NCI-H2029 treated with DMSO at 0.1 percent for 48 hours (cell line): Measurements from ENCODE around the gene CLN5.
"Not testable (repeated sequence)": the region's sequence is repeated elsewhere in the genome, so short reads cannot be mapped to it uniquely, and the experiment has no call there.

ENCODE experiments used
- DNase-seq: peaks from one replicate; lab custom pipeline; 2025; lab: John Stamatoyannopoulos, UW

CLN5 gene

DNA sequence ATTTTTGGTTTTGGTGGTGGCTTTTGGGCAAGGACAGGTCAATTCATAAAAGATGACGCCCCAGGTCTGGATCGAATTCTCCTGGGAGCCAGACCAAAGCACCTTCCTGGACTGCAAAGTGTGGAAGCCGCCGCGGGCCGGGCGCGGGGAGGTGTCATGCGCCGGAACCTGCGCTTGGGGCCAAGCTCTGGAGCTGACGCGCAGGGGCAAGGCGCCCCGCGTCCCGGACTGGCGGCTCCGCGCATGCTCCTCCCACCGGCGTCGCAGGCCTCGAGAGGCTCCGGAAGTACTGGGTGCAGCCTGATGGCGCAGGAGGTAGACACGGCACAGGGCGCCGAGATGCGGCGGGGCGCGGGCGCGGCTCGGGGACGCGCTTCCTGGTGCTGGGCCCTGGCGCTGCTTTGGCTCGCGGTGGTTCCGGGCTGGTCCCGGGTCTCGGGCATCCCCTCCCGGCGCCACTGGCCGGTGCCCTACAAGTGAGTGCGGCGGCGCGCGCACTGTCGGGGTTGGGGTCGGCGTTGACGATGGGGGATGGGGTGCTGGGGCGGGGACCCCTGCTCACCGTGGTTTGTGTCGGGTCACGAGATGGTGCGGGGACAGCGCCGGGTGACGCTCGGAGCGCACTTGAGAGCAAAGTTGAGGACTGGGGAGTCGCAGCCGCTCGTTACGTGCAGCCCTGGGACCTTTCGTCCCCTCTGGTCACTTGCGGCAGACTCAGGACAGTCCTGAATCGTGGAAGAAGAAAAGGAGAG lies at the start of gene CLN5:
CLN5 (plus strand) TSS at position 286 of the 752 bp plus-strand sequence; CDS start at position 304, 18 bp downstream.
- no peak for DNase-seq

DNA sequence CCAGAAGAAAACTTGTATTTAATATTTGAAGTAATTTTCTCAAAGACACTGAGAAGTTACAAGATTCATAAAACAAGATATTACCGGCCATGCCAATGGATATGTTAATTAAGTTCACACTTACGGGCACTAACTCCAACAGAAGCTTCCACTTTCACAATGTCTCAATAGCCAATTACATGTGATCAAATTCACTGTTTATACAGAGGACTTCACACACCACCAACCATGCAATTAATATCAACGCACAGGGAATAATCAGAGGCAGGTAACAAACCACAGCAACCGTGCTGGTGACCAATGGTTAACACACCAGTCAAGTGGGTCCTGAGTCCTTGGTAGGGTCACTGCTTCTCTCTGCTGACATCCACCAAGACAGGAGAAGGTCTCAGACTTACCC lies 49.5 kb upstream of the CLN5 start:
- no peak for DNase-seq

DNA sequence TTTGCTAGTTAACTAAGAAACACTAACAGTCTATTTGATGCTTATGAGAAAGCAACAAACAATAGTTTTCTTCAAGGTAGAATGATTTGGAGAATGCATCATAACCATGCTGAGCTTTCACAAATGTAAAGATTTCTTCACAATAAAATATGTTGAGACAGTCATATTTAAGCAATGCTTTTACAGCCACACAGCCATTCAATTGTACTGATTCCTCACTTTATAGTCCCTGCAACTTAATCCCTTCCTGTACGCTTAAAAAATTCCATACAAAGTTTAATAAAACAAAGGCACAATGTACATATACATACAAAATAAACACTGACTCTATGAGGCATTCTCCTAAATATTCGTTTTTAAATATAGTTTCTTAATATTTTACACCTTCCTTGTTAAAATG lies 48.2 kb upstream of the CLN5 start:
- DNase-seq, result no peak

DNA sequence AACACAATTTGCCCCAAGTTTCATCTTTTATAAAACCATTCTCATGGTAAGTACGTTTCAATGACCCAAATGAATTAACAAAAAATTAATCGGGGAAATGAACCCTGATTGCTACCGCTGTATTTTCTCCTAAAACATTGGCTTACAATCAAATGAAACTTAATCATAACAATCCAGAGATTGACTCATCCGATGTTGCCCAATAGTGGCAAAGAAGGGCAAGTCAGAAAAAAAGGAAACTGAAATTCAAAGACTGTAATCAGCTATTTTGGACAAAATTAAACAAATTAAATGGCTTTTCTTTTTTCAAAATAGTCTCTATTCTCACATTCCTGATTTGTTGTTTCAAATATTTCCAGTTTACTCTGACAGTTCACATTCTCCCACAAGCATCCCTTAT lies 47.4 kb upstream of the CLN5 start:
- DNase-seq, result no peak

DNA sequence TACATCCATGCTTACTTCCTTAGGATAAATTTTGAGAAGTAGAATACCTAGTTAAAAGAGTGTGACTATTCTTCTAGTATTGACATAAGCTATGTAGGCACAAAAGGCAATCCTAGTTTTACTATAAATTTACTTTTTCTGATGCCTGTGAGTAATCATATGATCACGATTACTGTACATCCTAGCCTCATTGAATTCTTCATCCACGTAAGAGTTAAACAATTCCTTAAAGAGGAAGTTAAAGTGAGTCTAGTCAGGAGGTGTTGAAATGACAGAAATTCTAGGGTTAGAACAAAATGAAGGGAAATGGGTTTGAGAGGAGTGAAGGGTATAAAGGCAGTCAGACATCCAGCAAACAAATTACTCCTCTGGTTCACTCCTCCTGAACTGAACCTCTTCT lies 43.7 kb upstream of the CLN5 start, which contains the start of gene ACOD1:
ACOD1 (plus strand) TSS at position 363 of the 400 bp plus-strand sequence. CDS start 48 bp downstream, outside the sequence.
- no peak for DNase-seq

DNA sequence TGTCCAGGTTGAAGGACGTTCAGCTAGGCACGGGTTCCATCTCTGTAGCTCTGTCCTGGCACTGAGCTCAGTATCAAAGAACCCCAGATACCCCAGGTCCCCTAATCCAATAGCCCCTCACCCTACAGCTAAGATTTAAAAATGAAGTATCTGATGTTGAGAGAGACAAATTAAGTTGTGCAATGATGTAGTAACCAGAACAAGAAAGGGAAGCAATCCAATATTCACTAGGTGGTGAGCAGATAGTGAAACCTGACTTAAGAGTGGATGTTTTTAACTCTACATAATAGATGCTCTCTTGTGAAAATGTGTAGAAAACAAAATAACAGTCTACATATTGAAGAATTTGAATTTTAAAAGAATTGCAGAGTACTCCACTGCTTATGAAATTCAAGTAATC lies 41.8 kb upstream of the CLN5 start:
- no peak for DNase-seq

DNA sequence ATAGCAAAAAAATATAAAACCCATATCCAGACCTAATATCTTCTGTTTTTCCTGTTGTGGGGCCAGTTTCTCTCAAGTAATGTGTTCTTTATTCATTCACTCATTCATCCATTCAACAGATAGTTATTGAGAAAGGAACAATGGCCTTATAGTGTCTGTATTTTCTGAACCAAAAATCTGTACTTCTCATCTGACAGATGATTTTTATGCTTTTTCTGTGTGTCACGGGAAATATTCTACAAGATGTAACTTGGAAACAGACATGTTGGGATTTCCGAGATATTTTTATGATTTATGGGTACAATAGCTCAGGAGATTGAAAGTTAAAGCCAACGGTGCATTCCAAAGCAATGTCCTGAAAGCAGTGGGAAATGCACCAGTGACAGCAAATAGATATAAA lies 37.9 kb upstream of the CLN5 start:
- DNase-seq, result no peak

DNA sequence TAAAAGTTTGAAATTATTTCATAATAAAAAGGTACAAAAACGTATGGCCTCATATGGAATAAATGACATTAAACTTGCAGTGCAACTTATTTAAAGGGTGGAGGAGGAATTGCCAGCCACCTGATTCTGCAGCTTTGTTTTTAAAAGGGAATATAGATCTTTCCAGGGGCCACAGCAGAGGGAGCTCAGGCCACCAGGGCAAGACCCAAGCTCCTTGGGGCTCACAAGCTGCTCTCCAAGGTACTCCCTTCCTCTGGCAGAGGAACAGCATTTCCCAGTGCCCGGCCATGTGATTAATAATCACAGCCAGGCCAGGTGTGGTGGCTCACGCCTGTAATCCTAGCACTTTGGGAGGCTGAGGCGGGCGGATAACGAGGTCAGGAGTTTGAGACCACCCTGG lies 37.3 kb upstream of the CLN5 start:
- no peak for DNase-seq

DNA sequence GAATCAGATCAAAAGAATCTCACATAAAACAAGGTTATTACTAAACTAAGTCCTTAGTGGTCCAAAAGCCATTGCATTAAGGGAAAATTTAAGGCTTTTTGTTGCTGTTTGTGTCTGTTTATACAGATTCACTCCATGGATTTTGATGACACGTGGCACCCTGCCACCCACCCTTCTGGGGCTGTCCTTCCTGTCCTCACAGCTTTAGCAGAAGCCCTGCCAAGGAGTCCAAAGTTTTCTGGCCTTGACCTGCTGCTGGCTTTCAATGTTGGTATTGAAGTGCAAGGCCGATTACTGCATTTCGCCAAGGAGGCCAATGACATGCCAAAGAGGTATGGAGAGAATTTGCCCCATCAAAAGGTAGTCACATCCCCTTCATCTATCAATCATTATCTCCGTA lies 36.7 kb upstream of the CLN5 start:
- no peak for DNase-seq

DNA sequence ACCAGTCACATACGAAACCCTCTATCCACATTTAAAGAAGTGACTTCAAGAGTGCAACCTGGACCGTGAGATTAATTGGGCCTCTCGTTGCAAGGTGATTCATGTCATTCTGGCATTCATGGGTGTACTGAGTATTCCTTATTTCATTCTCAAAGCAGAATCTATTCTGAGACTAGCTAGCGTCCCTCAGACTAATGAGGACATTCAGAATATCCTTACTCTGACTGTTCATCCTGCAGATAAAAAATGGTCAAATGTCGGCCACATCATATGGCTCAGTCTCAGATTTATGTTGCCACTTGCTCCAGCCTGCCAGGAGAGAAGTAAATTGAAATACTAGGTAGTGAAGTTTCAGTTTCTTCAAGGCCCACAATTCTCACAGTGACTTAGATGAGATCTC lies 36.2 kb upstream of the CLN5 start:
- DNase-seq, result no peak

DNA sequence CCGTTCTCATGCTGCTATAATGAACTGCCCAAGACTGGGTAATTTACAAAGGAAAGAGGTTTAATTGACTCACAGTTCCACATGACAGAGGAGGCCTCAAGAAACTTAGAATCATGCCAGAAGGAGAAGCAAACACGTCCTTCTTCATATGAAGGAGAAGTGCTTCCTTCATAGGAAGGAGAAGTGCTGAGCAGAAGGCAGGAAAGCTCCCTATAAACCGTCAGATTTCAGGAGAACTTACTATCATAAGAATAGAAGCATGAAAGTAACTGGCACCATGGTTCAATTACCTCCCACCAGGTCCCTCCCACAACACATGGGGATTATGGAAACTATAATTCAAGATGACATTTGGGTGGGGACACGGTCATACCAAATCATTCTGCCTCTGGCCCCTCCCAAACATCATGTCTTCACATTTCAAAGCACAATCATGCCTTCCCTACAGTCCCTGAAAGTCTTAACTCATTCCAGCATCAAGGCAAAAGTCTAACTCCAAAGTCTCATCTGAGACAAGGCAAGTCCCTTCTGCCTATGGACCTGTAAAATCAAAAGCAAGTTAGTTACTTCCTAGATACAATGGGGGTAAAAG lies 32.9 kb upstream of the CLN5 start:
- DNase-seq, result no peak

DNA sequence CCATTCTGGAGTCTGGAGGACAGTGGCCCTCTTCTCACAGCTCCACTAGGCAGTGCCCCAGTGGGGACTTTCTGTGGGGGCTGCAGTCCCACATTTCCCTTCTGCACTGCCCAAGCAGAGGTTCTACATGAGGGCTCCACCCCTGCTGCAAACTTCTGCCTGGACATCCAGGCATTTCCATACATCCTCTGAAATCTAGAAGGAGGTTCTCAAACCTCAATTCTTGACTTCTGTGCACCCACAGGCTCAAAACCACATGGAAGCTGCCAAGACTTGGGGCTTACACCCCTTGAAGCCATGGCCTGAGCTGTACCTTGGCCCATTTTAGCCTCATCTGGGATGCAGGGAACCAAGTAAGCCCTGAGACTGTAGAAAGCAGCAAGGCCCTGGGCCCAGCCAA lies 32.1 kb upstream of the CLN5 start:
- not testable (repeated sequence) for DNase-seq

DNA sequence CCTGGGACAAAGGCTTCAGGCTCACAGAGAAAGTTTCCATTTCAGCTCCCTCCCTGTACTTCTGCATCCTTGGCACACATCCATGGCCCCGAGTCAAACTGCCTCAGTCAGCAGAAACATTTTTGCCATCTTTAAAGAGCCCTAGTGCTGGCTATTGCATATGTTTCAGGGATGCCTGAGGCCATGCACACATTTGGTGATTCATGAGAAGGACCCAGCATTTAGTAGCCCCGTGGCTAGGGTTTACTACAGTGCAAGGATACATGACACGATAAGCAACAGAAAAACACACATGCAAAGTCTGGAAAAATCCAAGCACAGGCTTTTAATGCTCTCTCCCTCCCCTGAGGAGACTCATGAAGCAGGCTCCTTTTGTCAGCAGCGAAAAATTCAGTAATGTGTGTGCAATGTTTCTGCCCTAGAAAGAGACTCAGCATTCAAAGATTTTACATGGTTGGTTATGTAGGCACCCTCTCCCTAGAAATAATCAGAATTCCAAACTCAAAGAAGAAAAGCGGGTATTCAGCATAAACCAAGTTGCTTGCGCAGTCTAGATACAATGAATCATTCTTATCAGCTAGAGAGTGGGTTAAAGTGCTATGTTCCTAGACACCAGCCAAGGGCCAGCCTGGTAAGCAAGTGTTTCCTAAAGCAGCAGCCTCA lies 26.0 kb upstream of the CLN5 start:
- DNase-seq, result no peak

DNA sequence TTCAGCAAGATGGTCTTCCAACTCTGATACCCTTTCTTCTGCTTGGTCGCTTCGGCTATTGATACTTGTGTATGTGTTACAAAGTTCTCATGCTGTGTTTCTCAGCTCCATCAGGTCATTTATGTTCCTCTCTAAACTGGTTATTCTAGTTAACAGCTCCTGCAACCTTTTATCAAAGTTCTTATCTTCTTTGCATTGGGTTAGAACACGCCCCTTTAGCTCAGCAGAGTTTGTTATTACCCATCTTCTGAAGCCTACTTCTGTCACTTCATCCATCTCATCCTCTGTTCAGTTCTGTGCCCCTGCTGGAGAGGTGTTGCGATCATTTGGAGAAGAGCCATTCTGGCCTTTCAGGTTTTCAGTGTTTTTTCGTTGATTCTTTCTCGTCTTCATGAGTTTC lies 24.9 kb upstream of the CLN5 start:
- no peak for DNase-seq

DNA sequence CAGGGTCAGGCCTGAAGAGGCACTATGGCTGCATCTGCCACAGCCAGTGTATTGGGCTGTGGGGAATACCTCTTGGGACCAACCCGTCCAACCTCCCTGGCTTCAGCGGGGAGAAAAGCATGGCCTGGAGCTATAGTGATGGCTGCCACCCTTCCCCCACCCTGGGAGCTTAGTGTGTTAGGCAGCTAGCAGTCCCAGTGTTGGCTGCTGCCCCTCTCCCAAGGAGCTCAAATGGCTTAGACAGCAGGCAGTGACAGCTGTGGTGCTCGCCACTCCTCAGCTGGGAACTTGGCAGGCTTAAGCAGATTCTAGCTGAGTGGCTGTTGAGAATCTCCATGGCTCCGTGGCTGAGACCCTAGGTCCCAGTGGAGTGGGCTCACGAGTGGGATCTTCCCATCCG lies 23.8 kb upstream of the CLN5 start:
- DNase-seq, result no peak

DNA sequence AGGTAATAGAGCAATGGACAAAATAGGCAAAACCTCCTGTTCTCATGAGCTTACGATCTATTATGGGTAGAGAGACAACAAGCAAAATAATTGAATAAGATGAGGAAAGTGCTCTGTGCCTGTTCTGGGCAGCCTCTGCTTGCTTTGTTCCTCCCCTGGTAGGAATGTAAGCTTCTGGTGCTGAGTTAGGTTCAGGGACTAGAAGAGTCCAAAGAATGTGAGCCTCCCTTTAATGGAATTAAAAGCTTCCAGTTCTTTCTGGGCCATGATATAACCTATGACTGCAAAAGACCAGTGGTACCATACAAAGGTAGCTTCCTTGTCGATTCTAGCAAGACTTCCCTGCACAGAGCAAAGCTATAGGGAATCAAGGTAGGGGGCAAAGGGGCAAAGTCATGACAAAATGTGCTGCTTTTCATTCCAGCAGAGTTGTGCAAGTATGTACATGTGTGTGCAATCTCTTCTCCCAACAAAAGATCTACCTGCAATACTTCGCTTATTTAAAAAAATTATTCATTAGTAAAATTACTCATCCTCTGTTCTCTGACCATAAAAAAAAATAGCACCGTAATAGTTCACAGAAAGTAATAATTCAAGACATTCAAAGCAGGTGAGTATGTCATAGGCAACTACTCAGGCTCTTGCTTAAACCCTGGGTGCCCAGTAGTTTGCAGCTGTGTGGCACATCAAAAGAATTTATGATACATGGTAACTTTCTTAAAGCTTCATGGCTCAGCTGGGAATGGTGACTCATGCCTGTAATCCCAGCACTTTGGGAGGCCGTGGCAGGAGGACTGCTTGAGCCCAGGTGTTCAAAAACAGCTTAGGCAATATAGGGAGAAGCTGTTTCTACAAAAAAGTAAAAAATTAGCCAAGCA lies 22.2 kb upstream of the CLN5 start:
- no peak for DNase-seq

DNA sequence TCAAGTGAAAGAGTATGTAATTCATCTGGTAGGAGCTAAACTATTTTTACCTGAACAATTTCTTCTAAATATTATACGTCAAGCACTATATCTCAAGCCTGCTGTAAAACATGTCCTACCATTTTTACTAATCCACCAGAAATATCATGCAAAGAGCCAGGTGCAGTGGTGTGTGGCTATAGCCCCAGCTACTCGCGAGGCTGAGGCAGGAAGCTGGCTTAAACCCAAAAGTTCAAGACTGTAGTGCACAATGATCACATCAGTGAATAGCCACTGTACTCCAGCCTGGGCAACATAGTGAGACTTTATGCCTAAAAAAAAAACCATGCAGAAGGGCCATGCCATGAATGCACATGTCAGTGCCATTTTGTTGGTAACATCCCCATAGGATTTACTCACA lies 20.7 kb upstream of the CLN5 start:
- DNase-seq, result no peak

DNA sequence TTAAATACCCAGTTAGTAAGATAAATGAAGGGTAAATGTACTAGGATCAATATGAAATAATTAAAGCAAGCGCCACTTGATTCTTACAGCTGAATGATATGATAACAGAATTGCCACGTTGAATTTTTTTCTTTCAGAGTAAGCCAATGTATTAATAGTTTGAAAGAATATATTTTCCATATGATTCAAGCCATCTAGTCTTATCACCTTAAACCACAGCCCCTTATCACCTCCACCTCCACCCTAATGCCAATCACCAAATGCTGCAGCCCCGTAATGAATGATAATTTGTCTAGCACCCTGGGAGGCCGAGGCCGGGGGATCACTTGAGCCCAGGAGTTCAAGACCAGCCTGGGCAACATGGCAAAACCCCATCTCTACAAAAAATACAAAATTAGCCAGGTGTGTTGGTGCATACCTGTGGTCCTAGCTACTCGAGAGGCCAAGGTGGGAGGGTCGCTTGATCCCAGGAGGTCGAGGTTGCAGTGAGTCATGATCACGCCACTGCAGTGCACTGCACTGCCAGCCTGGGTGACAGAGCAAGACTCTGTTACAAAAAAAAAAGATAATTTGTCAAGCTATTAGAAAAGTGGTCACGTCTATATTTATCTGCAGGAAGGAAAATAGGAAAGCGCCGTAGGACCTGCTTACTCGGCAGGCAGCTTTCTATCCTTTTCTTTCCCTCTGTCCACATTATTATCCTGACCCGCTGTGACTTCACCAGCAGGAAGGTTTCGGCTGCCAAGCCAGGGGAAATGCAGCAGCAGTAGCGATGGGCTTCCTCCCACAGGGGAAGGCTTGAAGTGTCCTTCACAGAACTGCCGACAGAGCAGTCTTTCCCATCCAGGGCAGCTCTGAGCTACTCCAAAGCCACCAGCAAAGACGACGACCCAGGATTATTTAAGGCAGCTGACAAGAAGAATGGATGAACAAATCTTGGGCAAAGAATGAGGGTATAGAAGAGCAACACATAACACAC lies 19.7 kb upstream of the CLN5 start:
- DNase-seq, result no peak

DNA sequence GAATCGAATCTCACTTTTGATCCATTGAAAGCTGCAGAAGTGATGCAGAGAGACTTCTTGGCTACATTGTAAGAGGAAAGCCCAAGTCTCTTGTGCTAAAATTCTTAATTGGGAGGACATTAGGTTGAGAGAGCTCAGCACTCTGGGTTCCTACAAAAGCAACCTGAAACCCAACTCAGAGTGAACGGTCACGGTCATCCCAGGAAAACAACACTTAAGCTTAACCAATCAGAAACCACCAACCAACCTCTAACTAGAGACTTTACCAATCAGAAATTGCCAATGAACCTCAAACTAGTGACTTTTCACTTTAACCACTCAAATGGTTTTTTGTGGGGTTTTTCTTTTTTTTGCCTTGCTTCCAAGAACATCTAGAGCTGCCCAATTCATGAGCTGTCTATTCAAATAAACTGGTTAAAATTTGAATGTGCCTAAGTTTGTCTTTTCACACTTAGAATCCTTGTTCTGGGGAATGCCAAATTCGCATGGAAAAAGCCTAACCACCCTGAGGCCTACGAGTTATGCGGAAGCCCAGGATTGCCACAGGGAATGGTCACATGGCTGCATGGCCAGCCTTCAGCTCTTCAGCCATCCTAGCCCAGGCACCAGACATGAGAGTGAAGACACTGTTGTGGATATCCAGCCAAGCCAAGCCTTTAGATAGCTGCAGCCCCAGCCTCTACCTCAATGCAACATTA lies 17.8 kb upstream of the CLN5 start:
- no peak for DNase-seq

DNA sequence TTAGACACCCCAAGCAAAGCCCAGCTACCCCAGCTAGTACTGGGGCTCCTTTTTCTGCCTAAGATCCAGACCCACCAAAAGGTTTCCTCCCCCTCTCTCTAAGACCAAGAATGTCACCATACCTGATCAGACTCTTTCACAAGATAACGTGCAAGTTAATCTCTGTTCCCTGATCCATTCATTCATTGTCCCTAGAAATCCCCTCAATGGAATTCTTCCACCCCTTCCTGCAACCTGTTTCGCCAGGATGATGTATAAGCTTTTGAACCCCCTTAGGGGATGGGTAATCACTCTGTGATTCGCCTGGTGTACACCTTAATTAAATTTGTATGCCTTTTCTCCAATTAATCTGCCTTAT lies 17.3 kb upstream of the CLN5 start:
- no peak for DNase-seq

DNA sequence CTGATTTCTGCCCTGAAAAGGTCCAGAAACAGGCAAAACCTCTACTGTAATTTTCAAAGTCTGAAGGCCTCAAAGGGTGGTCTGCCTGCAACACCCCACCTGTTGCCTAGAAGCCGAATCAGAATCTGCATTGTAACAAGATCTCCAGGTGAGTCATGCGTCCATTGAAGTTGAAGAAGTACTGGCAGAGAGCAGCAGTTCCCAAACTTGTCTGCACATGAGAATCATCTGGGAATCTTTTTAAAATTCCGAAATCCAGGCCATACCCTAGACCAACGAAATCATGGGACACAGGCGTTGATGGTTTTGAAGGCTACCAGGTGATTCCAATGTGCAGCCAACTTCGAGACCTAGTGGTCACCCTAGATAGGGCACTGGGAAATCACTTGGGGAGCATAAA lies 16.0 kb upstream of the CLN5 start:
- DNase-seq, result no peak
